ENCODE measurements around the gene KIAA1217.

DNA sequence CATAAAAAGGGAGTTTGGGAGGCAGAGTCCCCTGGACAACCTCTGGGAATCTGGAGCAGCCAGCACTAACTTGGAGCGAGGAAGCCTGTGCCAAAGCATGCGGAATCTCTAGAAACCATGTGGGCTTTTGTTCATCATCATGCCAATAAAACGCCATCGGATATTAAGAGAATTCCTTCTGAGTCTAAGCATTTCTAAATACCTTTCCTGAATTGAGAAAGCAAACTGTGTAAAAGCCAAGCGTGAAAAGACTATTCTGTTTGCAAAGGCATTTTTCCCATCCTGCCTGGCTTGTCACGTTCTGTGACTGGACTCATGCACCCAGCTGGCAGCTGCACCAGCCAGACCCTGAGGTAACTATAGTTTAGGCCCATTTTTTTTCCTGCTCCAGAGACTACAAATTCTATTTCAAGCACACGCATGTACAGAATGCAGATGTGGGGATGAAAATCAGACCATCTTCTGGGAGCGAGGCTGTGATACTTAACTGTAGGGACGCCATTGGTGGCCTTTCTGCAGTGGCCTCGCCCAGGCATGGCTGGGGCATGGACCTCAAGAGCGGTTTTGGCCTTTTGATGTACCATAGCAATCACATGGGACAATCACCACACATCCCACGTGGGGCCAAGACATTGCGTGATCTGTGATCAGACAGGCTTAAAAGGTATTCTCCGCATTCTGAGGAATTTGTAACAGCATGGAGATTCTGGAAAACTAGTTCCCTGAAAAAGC, 218.9 kb downstream of the KIAA1217 start:
- TF ChIP-seq, protein P1, sequence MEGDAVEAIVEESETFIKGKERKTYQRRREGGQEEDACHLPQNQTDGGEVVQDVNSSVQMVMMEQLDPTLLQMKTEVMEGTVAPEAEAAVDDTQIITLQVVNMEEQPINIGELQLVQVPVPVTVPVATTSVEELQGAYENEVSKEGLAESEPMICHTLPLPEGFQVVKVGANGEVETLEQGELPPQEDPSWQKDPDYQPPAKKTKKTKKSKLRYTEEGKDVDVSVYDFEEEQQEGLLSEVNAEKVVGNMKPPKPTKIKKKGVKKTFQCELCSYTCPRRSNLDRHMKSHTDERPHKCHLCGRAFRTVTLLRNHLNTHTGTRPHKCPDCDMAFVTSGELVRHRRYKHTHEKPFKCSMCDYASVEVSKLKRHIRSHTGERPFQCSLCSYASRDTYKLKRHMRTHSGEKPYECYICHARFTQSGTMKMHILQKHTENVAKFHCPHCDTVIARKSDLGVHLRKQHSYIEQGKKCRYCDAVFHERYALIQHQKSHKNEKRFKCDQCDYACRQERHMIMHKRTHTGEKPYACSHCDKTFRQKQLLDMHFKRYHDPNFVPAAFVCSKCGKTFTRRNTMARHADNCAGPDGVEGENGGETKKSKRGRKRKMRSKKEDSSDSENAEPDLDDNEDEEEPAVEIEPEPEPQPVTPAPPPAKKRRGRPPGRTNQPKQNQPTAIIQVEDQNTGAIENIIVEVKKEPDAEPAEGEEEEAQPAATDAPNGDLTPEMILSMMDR (IDR thresholded peaks at IDR 0.05; ENCODE audit: low read length), result no peak
- no peak for TF ChIP-seq EZH2 (IDR thresholded peaks at IDR 0.05; ENCODE audit: borderline replicate concordance, low read length)
